ENCODE results near the gene SPP1.

The SPP1 gene

GRCh38 chr4:88027611-88028608 is 52.4 kb downstream of the SPP1 start:
- DNase-seq: no peak

GRCh38 chr4:88028946-88029345 is 53.4 kb downstream of the SPP1 start:
- no peak for DNase-seq

- DNase-seq: no peak
Observed at GRCh38 chr4:88029556-88029955, 54.0 kb downstream of the SPP1 start.

- DNase-seq: no peak
Observed at GRCh38 chr4:88030565-88031310, 55.2 kb downstream of the SPP1 start.

All from activated effector memory CD4-positive, alpha-beta T cell treated with Interleukin-2 at 50 U/mL for 16 hours (primary cell).